GM12878 (cell line): Measurements from ENCODE around the gene METTL21C. TPM values are rescaled to one million over a fixed set of nuclear protein-coding genes. Genes with fewer than 3 reads are reported as not detected.

Source experiments
- ATAC-seq: fragments of 200-7000 bp; cut with Tn5 transposase; 3 replicates; pipeline ENCODE4 v1.9.1; 2020; ENCODE audit warnings: mild to moderate bottlenecking, moderate library complexity
- BruUV-seq: library from RNA; stranded (reverse); fragments of 400-500 nt; replicated peaks from 2 replicates; lab custom pipeline; 2021; lab: Mats Ljungman, UMichigan
- CTCF ChIA-PET: fragments of 300-600 bp; sonication (Branson Sonifier 250); formaldehyde crosslinking; extraction: SDS; loops from one replicate; lab custom pipeline; 2021; ENCODE audit warnings: inconsistent platforms; lab: Yijun Ruan, JAX
- POLR2A ChIA-PET: fragments of 350-600 bp; formaldehyde crosslinking; extraction: SDS; loops from one replicate; lab custom pipeline; 2021; ENCODE audit warnings: inconsistent platforms; lab: Charles Lee
- RAD21 ChIA-PET: fragments of 300-600 bp; sonication (Branson Sonifier 250); formaldehyde crosslinking; loops from one replicate; lab custom pipeline; 2023; ENCODE audit warnings: antibody characterized with exemption; ENCODE audit not compliant: unreplicated experiment; lab: Charles Lee
- SMC1A ChIA-PET: fragments of 300-600 bp; sonication (Branson Sonifier 250); formaldehyde crosslinking; loops from one replicate; lab custom pipeline; 2023; ENCODE audit not compliant: unreplicated experiment, uncharacterized antibody; lab: Charles Lee
- DNase-seq: peaks from one replicate; pipeline ENCODE4 v3.0.0-alpha.2; 2011; ENCODE audit warnings: low read depth, low spot score
- FAIRE-seq: peaks from 3 replicates; lab custom pipeline; 2011; peaks lifted over from hg19 to GRCh38; lab: Jason Lieb, UNC
- H2AFZ ChIP-seq: 2 replicates; pipeline ENCODE4 v1.6.0; 2011; ENCODE audit warnings: low read depth, low read length, control low read depth; ENCODE audit not compliant: control insufficient read depth
- H3K27ac ChIP-seq: 2 replicates; pipeline ENCODE4 v1.5.1; 2011; ENCODE audit warnings: control low read depth; ENCODE audit not compliant: control insufficient read depth, insufficient read depth
- H3K27me3 ChIP-seq, 2 experiments: replicated peaks in 1 of 2; 2 replicates each; pipeline versions ENCODE4 v1.6.0 to v1.6.1; 2011; ENCODE audit warnings: low read length in 1 of 2; ENCODE audit not compliant: control insufficient read depth in 2 of 2, insufficient read depth in 2 of 2
- H3K36me3 ChIP-seq, 2 experiments: 2 replicates each; pipeline ENCODE4 v1.5.1; 2011; ENCODE audit warnings: low read length in 1 of 2; ENCODE audit not compliant: control insufficient read depth in 2 of 2, insufficient read depth in 2 of 2
- H3K4me1 ChIP-seq: 2 replicates; pipeline ENCODE4 v1.6.1; 2011; ENCODE audit warnings: mild to moderate bottlenecking, low read length, moderate library complexity, mixed read lengths; ENCODE audit not compliant: control insufficient read depth, insufficient read depth
- H3K4me2 ChIP-seq: 2 replicates; pipeline ENCODE4 v1.6.0; 2011; ENCODE audit warnings: control low read depth; ENCODE audit not compliant: control insufficient read depth, insufficient read depth
- H3K4me3 ChIP-seq: fragments of 200-600 bp; sonication (generic); 2 replicates; pipeline ENCODE4 v1.5.1; 2016
- H3K79me2 ChIP-seq: 2 replicates; pipeline ENCODE4 v1.6.0; 2011; ENCODE audit warnings: low read length; ENCODE audit not compliant: control insufficient read depth, insufficient read depth
- H3K9ac ChIP-seq: 2 replicates; pipeline ENCODE4 v1.8.0; 2011; ENCODE audit warnings: low read length, control low read depth, mixed read lengths; ENCODE audit not compliant: control insufficient read depth, insufficient read depth
- H3K9me3 ChIP-seq: replicated peaks from 3 replicates; pipeline ENCODE4 v1.5.1; 2011; ENCODE audit warnings: mild to moderate bottlenecking, low read length; ENCODE audit not compliant: control insufficient read depth, insufficient read depth
- H4K20me1 ChIP-seq: 2 replicates; pipeline ENCODE4 v1.6.0; 2011; ENCODE audit not compliant: control insufficient read depth, insufficient read depth
- ATF7 ChIP-seq: fragments of 450-650 bp; IDR thresholded peaks from 2 replicates; pipeline ENCODE4 v1.6.1; 2016; ENCODE audit warnings: low read depth, mild to moderate bottlenecking
- E2F8 ChIP-seq: fragments of 450-650 bp; IDR thresholded peaks from 2 replicates; pipeline ENCODE4 v1.6.1; 2018; ENCODE audit warnings: mild to moderate bottlenecking, low read depth, moderate library complexity; ENCODE audit not compliant: partially characterized antibody
- KDM1A ChIP-seq: fragments of 200-600 bp; sonication (generic); IDR thresholded peaks from 2 replicates; pipeline ENCODE4 v1.6.1; 2016; ENCODE audit warnings: borderline replicate concordance
- TCF7 ChIP-seq: IDR thresholded peaks from 2 replicates; pipeline ENCODE4 v1.6.1; 2014; ENCODE audit warnings: antibody characterized with exemption, borderline replicate concordance
- WGBS: methylation state at CpG from one replicate; pipeline ENCODE4 v1.1.6; 2016; ENCODE audit warnings: low lambda C conversion rate; ENCODE audit not compliant: insufficient replicate concordance, insufficient coverage; ENCODE audit errors: missing lambda C conversion rate; 5-methylcytosine and 5-hydroxymethylcytosine counted together
- in situ Hi-C: fragments of 300-500 bp; cut with MboI; formaldehyde crosslinking; loops from 9 replicates; pipeline ENCODE4 v1.14.3; 2018; ENCODE audit warnings: mixed read lengths
- intact Hi-C: fragments of 100-400 bp; cut with micrococcal nuclease; formaldehyde crosslinking; loops from one replicate; pipeline ENCODE4 v1.14.2; 2022; ENCODE audit not compliant: unreplicated experiment
- polyA plus RNA-seq, 11 experiments: library from polyadenylated mRNA; depleted of rRNA in 4 of 11; unstranded in 6 of 11; stranded (reverse) in 5 of 11; fragments of >200 nt; fragmentation: Nextera tagmentation in 4 of 11; fragmentation: Illumina TruSeq in 1 of 11; extraction: Ambion mirVana in 4 of 11; extraction: Trizol in 1 of 11; gene quantifications; 1 replicate in 1 of 11; 2 replicates in 10 of 11; pipeline versions ENCODE4 v1.2.1 to v1.2.3, GENCODE V29; 2011 to 2016; ENCODE audit warnings: inconsistent platforms in 2 of 11, missing spikeins in 2 of 11, low read depth in 1 of 11
- total RNA-seq, 4 experiments: library from RNA; depleted of rRNA in 3 of 4; stranded (reverse); fragments of >200 nt in 3 of 4; fragmentation: Illumina TruSeq in 1 of 4; extraction: Trizol in 1 of 4; gene quantifications; 2 replicates each; pipeline versions ENCODE4 v1.2.1 to v1.2.3, GENCODE V29; 2013 to 2021

Gene METTL21C
- total and polyA plus RNA-seq, 10 of the 15 experiments (the other 5 are each of a cell fraction or from before 2014, with no cell fraction given): 0.13 TPM; not detected in 9

- TF ChIP-seq ATF7: no peak
These were observed 7.3 kb downstream of the METTL21C start (continued) for GRCh38 chr13:102687520-102687919.

- Histone ChIP-seq H3K27me3 (no peaks in the 10 kb centered on the region), H4K20me1 (no peaks in the 10 kb centered on the region), H3K79me2 (no peaks in the 10 kb centered on the region), H3K4me2 (no peak overlapping the region), H3K9me3 (no peaks in the 10 kb centered on the region), H3K27ac (no peak overlapping the region), H3K36me3 (no peaks in the 10 kb centered on the region), H2AFZ (no peak overlapping the region), H3K4me3 (no peak overlapping the region), H3K4me1 (no peaks in the 10 kb centered on the region), H3K9ac (no peak overlapping the region)
- POLR2A ChIA-PET: no interaction called here
- 69% methylated on average over 3 of the region's 3 CpGs for WGBS
- no TSS peak for BruUV-seq
- TF ChIP-seq E2F8: no peak
- no peak for TF ChIP-seq KDM1A
- 0 out of 2 replicates have a peak, but pooled peaks have one; percentile 34 for TF ChIP-seq TCF7
- CTCF ChIA-PET: no interaction called here
- in situ Hi-C loops (no loop called here), intact Hi-C loops (no loop called here)
- no peak for FAIRE-seq
- DNase-seq: no peak
- peak; percentile 33; the same call in 2 of the 3 replicates for ATAC-seq
- SMC1A ChIA-PET: interaction anchor here (1.4 kb wide), 1 partner anchor 114 kb away, joined by 4 read pairs; no protein-coding TSS in a partner anchor
- RAD21 ChIA-PET: no interaction called here
These were observed 8.8 kb downstream of the METTL21C start for GRCh38 chr13:102686024-102686423.
